Tibial artery (tissue), 4 donors: Measurements from ENCODE around the gene FBXO3.

Experiments used
- DNase-seq, 2 donors: peaks; one replicate each; pipeline ENCODE4 v3.0.0-alpha.2; 2019
- H3K27ac ChIP-seq, 2 donors: fragments of 200-600 bp; sonication (generic) in 1 of 2; 1 replicate in 1 of 2; 2 replicates in 1 of 2; pipeline ENCODE4 v1.5.1; 2018 to 2019; ENCODE audit warnings: mild to moderate bottlenecking in 1 of 2
- H3K27me3 ChIP-seq, 2 donors: fragments of 200-600 bp; sonication (generic) in 1 of 2; one replicate each; pipeline versions ENCODE4 v1.5.1 to v1.6.0; 2016 to 2019
- H3K36me3 ChIP-seq, 3 donors: fragments of 200-600 bp; sonication (generic) in 2 of 3; one replicate each; pipeline ENCODE4 v1.5.1; 2016 to 2019; ENCODE audit warnings: mild to moderate bottlenecking in 2 of 3
- H3K4me1 ChIP-seq, 4 donors: fragments of 200-600 bp; sonication (generic) in 2 of 4; 1 replicate in 3 of 4; 2 replicates in 1 of 4; pipeline ENCODE4 v1.5.1; 2016 to 2019
- H3K4me3 ChIP-seq, 2 donors: fragments of 200-600 bp; sonication (generic) in 1 of 2; 1 replicate in 1 of 2; 2 replicates in 1 of 2; pipeline ENCODE4 v1.5.1; 2018 to 2019; ENCODE audit warnings: mild to moderate bottlenecking in 2 of 2
- H3K9me3 ChIP-seq, 3 donors: fragments of 200-600 bp; sonication (generic) in 1 of 3; one replicate each; pipeline ENCODE4 v1.5.1; 2016 to 2019
- intact Hi-C: fragments of 100-400 bp; cut with DNase I; formaldehyde crosslinking; loops from one replicate; pipeline ENCODE4 v1.15.0; 2023; ENCODE audit warnings: low total_unique reads
- TF ChIP-seq, protein P1 (sequence below), 2 experiments: fragments of 200-600 bp in 1 of 2; fragments of 450-650 bp in 1 of 2; IDR thresholded peaks; one replicate each; pipeline ENCODE4 v1.5.1; 2017 to 2019; ENCODE audit warnings: antibody characterized with exemption in 2 of 2, mild to moderate bottlenecking in 1 of 2, moderate library complexity in 1 of 2

FBXO3 gene

DNA sequence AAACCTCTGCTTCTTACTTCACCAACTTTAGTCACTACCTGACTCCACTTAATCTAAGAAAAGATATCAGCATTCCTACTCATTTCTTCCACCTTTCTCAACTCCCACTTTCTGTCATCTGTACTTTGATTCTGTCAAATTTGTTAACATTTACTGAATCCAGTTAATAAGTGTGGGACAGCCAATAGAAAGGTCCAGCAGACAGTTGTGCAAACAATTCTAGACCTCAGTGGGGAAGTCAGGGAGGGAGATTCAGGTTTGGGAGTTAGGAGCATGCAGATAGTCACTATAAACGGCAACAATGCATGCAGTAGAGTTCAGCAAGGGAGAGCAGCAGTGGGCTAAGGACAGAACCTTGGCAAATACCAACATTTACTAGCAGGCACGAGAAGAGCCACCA lies 4.1 kb downstream of the FBXO3 start:
- Histone ChIP-seq H3K4me1 (peaks cover 0 to 28% (median 15%) of the 10 kb centered on the region in 4 donors), H3K27ac (no peak overlapping the region), H3K4me3 (no peak overlapping the region), H3K27me3 (no peaks in the 10 kb centered on the region), H3K36me3 (peaks cover 28 to 51% (median 30%) of the 10 kb centered on the region in 3 donors), H3K9me3 (no peaks in the 10 kb centered on the region)
- intact Hi-C loops: no loop called here
- TF ChIP-seq, protein P1, sequence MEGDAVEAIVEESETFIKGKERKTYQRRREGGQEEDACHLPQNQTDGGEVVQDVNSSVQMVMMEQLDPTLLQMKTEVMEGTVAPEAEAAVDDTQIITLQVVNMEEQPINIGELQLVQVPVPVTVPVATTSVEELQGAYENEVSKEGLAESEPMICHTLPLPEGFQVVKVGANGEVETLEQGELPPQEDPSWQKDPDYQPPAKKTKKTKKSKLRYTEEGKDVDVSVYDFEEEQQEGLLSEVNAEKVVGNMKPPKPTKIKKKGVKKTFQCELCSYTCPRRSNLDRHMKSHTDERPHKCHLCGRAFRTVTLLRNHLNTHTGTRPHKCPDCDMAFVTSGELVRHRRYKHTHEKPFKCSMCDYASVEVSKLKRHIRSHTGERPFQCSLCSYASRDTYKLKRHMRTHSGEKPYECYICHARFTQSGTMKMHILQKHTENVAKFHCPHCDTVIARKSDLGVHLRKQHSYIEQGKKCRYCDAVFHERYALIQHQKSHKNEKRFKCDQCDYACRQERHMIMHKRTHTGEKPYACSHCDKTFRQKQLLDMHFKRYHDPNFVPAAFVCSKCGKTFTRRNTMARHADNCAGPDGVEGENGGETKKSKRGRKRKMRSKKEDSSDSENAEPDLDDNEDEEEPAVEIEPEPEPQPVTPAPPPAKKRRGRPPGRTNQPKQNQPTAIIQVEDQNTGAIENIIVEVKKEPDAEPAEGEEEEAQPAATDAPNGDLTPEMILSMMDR (IDR thresholded peaks at IDR 0.05): no peak
- DNase-seq: no peak

GRCh38 chr11:33769542-33769941 lies 4.8 kb downstream of the FBXO3 start:
- Histone ChIP-seq H3K4me1 (peaks cover 0 to 23% (median 13%) of the 10 kb centered on the region in 4 donors), H3K9me3 (no peaks in the 10 kb centered on the region), H3K27me3 (no peaks in the 10 kb centered on the region), H3K36me3 (peaks cover 35 to 58% (median 35%) of the 10 kb centered on the region in 3 donors), H3K27ac (no peak overlapping the region), H3K4me3 (no peak overlapping the region)
- intact Hi-C loops: no loop called here
- no peak for DNase-seq
- TF ChIP-seq, protein P1 (IDR thresholded peaks at IDR 0.05): no peak

DNA sequence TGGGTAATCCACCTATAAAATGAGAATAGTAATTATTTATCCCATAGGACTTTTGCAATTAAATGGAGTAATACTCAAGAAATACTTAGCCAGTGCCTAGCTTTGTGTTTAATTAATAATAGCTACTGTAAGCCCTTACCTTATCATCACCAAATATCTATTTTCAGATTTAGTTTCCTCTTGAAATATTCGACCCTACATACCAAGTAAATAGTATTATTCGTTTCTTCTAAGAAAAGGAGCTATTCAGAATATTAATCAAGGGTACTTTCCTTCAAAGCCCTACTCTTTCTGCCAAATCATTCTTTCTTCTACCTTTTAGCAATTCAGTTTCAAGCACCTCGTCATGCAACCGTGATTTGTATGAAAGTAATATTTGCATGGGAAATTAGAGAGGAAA lies 6.7 kb downstream of the FBXO3 start:
- H3K27me3 ChIP-seq: no peaks in the 10 kb centered on the region
- TF ChIP-seq, protein P1 (IDR thresholded peaks at IDR 0.05): no peak
- no peaks in the 10 kb centered on the region for H3K9me3 ChIP-seq
- H3K36me3 ChIP-seq: peaks cover 51 to 77% (median 54%) of the 10 kb centered on the region in 3 donors
- no peak overlapping the region for H3K4me3 ChIP-seq
- no peak for DNase-seq
- H3K4me1 ChIP-seq: peaks cover 0 to 11% (median 5%) of the 10 kb centered on the region in 4 donors
- no peak overlapping the region for H3K27ac ChIP-seq
- intact Hi-C loops: no loop called here

- H3K27ac ChIP-seq: no peak overlapping the region
- peaks cover 51 to 85% (median 64%) of the 10 kb centered on the region in 3 donors for H3K36me3 ChIP-seq
- no peaks in the 10 kb centered on the region for H3K4me1 ChIP-seq
Observed at GRCh38 chr11:33766085-33766484, 8.2 kb downstream of the FBXO3 start.

DNA sequence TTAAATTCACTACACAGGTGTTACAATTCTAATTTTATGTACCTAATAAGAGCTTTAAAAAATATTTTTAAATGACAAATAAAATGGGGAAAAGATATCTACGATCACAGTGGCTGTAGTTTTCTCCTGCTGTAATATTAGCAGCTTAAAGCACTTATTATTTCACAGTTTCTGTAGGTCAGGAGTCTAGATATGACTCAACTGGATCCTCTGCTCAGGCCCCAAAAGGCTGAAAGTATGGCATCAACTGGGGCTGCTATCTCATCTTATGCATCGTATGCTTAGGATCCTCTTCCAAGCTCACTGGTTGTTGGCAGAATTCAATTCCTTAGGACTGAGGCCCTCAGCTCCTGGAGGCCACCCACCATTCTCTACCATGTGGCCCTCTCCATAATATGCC lies 12.8 kb downstream of the FBXO3 start:
- Histone ChIP-seq H3K27ac (no peak overlapping the region), H3K27me3 (no peaks in the 10 kb centered on the region), H3K4me3 (no peak overlapping the region), H3K9me3 (no peaks in the 10 kb centered on the region), H3K4me1 (no peaks in the 10 kb centered on the region), H3K36me3 (peaks cover 69 to 90% (median 81%) of the 10 kb centered on the region in 3 donors)
- intact Hi-C loops: no loop called here
- DNase-seq: no peak
- TF ChIP-seq, protein P1 (IDR thresholded peaks at IDR 0.05): no peak

More at GRCh38 chr11:33766085-33766484, 8.2 kb downstream of the FBXO3 start:
- DNase-seq: no peak
- intact Hi-C loops: no loop called here
- TF ChIP-seq, protein P1 (IDR thresholded peaks at IDR 0.05): no peak
- Histone ChIP-seq H3K4me3 (no peak overlapping the region), H3K9me3 (no peaks in the 10 kb centered on the region), H3K27me3 (no peaks in the 10 kb centered on the region)
